ENCODE measurements around the gene GHDC. TPM values are rescaled to one million over a fixed set of nuclear protein-coding genes. Genes with fewer than 3 reads are reported as not detected.

Gene GHDC
- total RNA-seq, 1 experiment from 2014 or later = 7.5 TPM

DNA sequence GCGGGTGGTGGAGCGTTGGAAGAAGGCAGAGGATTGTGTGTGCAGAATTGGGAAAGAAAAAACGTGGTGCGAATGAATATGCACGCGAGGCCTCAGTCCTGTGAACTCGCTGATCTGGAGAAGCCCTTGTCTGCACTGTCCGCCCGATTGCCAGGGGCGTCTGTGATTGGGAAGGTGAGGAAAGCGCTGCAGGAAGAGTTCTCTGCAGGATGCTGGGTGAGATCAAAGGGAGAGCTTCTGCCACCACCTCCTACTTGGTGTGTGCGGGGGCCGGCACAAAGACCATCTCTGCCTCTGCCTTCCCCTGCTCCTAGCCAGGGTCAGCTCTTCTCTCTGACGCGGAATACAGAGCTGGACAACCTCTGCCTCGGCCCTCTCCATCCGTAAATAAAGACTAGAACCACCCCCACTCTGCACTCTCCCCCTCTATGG, 38.7 kb downstream of the GHDC start:
- no peak for DNase-seq (ENCODE audit: low spot score)

DNA sequence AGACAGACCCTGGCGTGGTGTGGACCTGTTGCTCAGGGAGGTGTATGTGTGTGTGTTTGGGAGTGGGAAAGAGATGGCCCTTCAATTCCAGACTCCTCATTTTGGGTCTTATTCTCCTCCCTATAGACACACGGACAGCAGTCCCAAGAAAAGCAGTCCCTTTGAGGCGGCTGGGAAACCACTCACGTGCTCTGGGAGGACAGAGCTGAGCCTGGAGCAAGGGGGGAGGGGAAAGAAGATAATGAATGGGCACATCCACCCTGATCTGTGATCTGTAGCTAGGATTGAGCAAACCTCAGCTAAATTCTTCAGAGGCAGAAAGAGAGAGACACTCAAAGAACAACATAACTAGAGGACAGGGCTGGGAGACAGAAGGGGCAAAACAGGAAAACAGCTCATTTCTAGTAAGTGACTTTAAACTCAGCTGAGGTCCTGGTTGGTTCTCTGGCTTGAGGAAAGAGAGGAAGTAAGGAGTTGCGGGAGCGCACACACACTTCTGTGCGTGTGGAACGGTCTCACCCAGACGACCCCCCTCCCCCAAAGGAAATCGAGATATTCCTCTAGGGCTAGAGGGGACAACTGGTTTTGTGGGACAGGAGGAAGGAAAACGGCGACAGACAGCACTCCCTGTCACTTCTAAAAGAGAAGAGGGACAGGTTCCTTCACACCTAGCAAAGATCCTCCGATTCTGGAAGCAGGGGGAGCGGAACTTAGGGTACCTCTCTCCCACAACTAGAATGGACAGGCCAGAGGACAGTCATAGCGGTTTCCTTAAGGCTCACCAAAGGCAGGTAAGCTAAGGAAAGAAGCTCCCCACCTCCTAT, 40.2 kb downstream of the GHDC start:
- no peak for ATAC-seq
- no peak for DNase-seq (ENCODE audit: low spot score)
- H3K4me3 Mint-ChIP-seq = peak overlapping the region; percentile 91
- no peaks in the 10 kb centered on the region for H3K9me3 Mint-ChIP-seq
- TF ChIP-seq SP1 (CRISPR knock-in tag; conservative IDR thresholded peaks at IDR 0.05) = no peak
- no peak for TF ChIP-seq ZNF232 (CRISPR knock-in tag; IDR thresholded peaks at IDR 0.05)
- no peak for TF ChIP-seq EMX1 (CRISPR knock-in tag; IDR thresholded peaks at IDR 0.05)
- TF ChIP-seq, protein P1, sequence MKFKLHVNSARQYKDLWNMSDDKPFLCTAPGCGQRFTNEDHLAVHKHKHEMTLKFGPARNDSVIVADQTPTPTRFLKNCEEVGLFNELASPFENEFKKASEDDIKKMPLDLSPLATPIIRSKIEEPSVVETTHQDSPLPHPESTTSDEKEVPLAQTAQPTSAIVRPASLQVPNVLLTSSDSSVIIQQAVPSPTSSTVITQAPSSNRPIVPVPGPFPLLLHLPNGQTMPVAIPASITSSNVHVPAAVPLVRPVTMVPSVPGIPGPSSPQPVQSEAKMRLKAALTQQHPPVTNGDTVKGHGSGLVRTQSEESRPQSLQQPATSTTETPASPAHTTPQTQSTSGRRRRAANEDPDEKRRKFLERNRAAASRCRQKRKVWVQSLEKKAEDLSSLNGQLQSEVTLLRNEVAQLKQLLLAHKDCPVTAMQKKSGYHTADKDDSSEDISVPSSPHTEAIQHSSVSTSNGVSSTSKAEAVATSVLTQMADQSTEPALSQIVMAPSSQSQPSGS (CRISPR knock-in tag; IDR thresholded peaks at IDR 0.05; ENCODE audit: borderline replicate concordance, low read depth) = no peak
- no peaks in the 10 kb centered on the region for H3K36me3 Mint-ChIP-seq
- ChIA-PET CTCF (interaction anchor here (0.6 to 1.2 kb wide), 7 partner anchors 8 to 373 kb away, joined by 3 to 4 read pairs (median 3); no protein-coding TSS in a partner anchor), POLR2A (interaction anchor here (0.8 kb wide), 1 partner anchor 15 kb away, joined by 3 read pairs; no protein-coding TSS in a partner anchor)
- H3K4me1 Mint-ChIP-seq = peaks cover 22% of the 10 kb centered on the region
- no peaks in the 10 kb centered on the region for H3K27me3 Mint-ChIP-seq (ENCODE audit: low read depth)
- H3K27ac Mint-ChIP-seq = peak overlapping the region; percentile 91

More for the DNA sequence above, 38.7 kb downstream of the GHDC start:
- peaks cover 22% of the 10 kb centered on the region for H3K4me1 Mint-ChIP-seq
- H3K36me3 Mint-ChIP-seq = no peaks in the 10 kb centered on the region
- H3K27me3 Mint-ChIP-seq (ENCODE audit: low read depth) = no peaks in the 10 kb centered on the region
- TF ChIP-seq ZNF138 (CRISPR knock-in tag; conservative IDR thresholded peaks at IDR 0.05) (no peak), NFE2L1 (CRISPR knock-in tag; IDR thresholded peaks at IDR 0.05) (peak; percentile 15; the same call in 1 of the 2 replicates), ZNF416 (CRISPR knock-in tag; IDR thresholded peaks at IDR 0.05) (no peak), CBFB (CRISPR knock-in tag; IDR thresholded peaks at IDR 0.05; ENCODE audit: low read depth) (no peak), ZBTB21 (CRISPR knock-in tag; IDR thresholded peaks at IDR 0.05; ENCODE audit: borderline replicate concordance) (peak; percentile 19; the same call in 1 of the 2 replicates)
- ChIA-PET CTCF (interaction anchor here (0.5 to 1.6 kb wide), 9 partner anchors 11 to 370 kb away, joined by 3 to 5 read pairs (median 3); partner anchors contain the start of genes HSPB9 and KAT2A), POLR2A (interaction anchor here (0.7 kb wide), 1 partner anchor 34 kb away, joined by 3 read pairs; no protein-coding TSS in a partner anchor)
- peak; percentile 9 for ATAC-seq
- peak overlapping the region; percentile 11; the same call in 1 of the 2 replicates for H3K27ac Mint-ChIP-seq
- no peaks in the 10 kb centered on the region for H3K9me3 Mint-ChIP-seq
- peak overlapping the region; percentile 91 for H3K4me3 Mint-ChIP-seq

GRCh38 chr17:42146911-42147607, 47.2 kb downstream of the GHDC start:
- H3K9me3 Mint-ChIP-seq = no peaks in the 10 kb centered on the region
- CTCF ChIA-PET = no interaction called here
- ATAC-seq (no peak), DNase-seq (ENCODE audit: low spot score) (no peak)
- peaks cover 7% of the 10 kb centered on the region; the same call in 1 of the 2 replicates for H3K36me3 Mint-ChIP-seq
- no peaks in the 10 kb centered on the region for H3K27me3 Mint-ChIP-seq (ENCODE audit: low read depth)
- H3K4me1 Mint-ChIP-seq = no peaks in the 10 kb centered on the region
- POLR2A ChIA-PET = no interaction called here
- no peak overlapping the region for H3K4me3 Mint-ChIP-seq
- 0 out of 2 replicates have a peak overlapping the region, but pooled peaks have one; percentile 21 for H3K27ac Mint-ChIP-seq
- no peak for TF ChIP-seq ZSCAN18 (CRISPR knock-in tag; IDR thresholded peaks at IDR 0.05)
- no peak for TF ChIP-seq MXD4 (CRISPR knock-in tag; IDR thresholded peaks at IDR 0.05; ENCODE audit: borderline replicate concordance)
- no peak for TF ChIP-seq IRF2 (CRISPR knock-in tag; IDR thresholded peaks at IDR 0.05; ENCODE audit: borderline replicate concordance, low read depth)
- no peak for TF ChIP-seq ZNF423 (CRISPR knock-in tag; IDR thresholded peaks at IDR 0.05)
- TF ChIP-seq CREM (CRISPR knock-in tag; IDR thresholded peaks at IDR 0.05) = no peak
- no peak for TF ChIP-seq ZNF281 (CRISPR knock-in tag; IDR thresholded peaks at IDR 0.05)
- no peak for TF ChIP-seq USF2 (CRISPR knock-in tag; IDR thresholded peaks at IDR 0.05)
- TF ChIP-seq NFYB (CRISPR knock-in tag; conservative IDR thresholded peaks at IDR 0.05; ENCODE audit: low read depth) = no peak
- TF ChIP-seq JUN (CRISPR knock-in tag; IDR thresholded peaks at IDR 0.05) = no peak
- no peak for TF ChIP-seq FOXK1 (CRISPR knock-in tag; IDR thresholded peaks at IDR 0.05)
- no peak for TF ChIP-seq ATF1 (CRISPR knock-in tag; IDR thresholded peaks at IDR 0.05)
- TF ChIP-seq, protein P2, sequence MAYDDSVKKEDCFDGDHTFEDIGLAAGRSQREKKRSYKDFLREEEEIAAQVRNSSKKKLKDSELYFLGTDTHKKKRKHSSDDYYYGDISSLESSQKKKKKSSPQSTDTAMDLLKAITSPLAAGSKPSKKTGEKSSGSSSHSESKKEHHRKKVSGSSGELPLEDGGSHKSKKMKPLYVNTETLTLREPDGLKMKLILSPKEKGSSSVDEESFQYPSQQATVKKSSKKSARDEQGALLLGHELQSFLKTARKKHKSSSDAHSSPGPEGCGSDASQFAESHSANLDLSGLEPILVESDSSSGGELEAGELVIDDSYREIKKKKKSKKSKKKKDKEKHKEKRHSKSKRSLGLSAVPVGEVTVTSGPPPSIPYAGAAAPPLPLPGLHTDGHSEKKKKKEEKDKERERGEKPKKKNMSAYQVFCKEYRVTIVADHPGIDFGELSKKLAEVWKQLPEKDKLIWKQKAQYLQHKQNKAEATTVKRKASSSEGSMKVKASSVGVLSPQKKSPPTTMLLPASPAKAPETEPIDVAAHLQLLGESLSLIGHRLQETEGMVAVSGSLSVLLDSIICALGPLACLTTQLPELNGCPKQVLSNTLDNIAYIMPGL (CRISPR knock-in tag; IDR thresholded peaks at IDR 0.05) = no peak
- TF ChIP-seq ZMAT4 (CRISPR knock-in tag; IDR thresholded peaks at IDR 0.05) = no peak

Data from WTC11 (cell line).